ENCODE results near the gene WNK2.

The WNK2 gene

DNA sequence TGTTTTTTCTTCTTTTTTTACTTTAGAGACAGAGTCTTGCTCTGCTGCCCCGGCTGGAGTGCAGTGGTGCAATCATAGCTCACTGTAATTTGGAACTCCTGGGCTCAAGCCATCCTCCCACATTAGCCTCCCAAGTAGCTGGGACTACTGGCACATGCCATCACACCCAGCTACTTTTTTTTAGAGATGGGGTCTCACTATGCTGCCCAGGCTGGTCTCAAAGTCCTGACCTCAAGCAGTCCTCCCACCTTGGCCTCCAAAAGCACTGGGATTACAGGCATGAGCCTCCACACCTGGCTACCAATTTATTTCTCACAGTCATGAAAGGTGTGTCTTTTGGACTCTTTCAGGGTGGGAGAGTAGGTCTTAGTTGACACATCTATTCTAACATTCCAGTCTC lies 184.5 kb downstream of the WNK2 start:
- Histone ChIP-seq H3K4me3 (no peak overlapping the region), H3K27me3 (peaks cover 0 to 3% of the 10 kb centered on the region in 2 donors), H3K36me3 (no peaks in the 10 kb centered on the region), H3K9me3 (no peaks in the 10 kb centered on the region), H3K27ac (no peak overlapping the region), H3K4me1 (no peaks in the 10 kb centered on the region)
- TF ChIP-seq, protein P1, sequence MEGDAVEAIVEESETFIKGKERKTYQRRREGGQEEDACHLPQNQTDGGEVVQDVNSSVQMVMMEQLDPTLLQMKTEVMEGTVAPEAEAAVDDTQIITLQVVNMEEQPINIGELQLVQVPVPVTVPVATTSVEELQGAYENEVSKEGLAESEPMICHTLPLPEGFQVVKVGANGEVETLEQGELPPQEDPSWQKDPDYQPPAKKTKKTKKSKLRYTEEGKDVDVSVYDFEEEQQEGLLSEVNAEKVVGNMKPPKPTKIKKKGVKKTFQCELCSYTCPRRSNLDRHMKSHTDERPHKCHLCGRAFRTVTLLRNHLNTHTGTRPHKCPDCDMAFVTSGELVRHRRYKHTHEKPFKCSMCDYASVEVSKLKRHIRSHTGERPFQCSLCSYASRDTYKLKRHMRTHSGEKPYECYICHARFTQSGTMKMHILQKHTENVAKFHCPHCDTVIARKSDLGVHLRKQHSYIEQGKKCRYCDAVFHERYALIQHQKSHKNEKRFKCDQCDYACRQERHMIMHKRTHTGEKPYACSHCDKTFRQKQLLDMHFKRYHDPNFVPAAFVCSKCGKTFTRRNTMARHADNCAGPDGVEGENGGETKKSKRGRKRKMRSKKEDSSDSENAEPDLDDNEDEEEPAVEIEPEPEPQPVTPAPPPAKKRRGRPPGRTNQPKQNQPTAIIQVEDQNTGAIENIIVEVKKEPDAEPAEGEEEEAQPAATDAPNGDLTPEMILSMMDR (IDR thresholded peaks at IDR 0.05), result no peak
- no peak for DNase-seq
- intact Hi-C loops (cut with DNase I; ENCODE audit: low total_unique reads), result no loop called here

GRCh38 chr9:93369686-93370085 lies 185.7 kb downstream of the WNK2 start:
- H3K4me1 ChIP-seq, result no peaks in the 10 kb centered on the region
- H3K9me3 ChIP-seq, result no peaks in the 10 kb centered on the region
- H3K4me3 ChIP-seq, result no peak overlapping the region
- no peak for DNase-seq
- H3K36me3 ChIP-seq, result no peaks in the 10 kb centered on the region
- peaks cover 0 to 3% of the 10 kb centered on the region in 2 donors for H3K27me3 ChIP-seq
- intact Hi-C loops (cut with DNase I; ENCODE audit: low total_unique reads), result no loop called here
- TF ChIP-seq, protein P1 (IDR thresholded peaks at IDR 0.05), result no peak
- H3K27ac ChIP-seq, result no peak overlapping the region
